Lower leg skin (tissue), 4 donors: Measurements from ENCODE around the gene NACC2. TPM values are rescaled to one million over a fixed set of nuclear protein-coding genes. Genes with fewer than 3 reads are reported as not detected.

Source experiments
- DNase-seq, 2 donors: peaks; one replicate each; pipeline ENCODE4 v3.0.0-alpha.2; 2019; ENCODE audit warnings: low spot score in 2 of 2
- H3K4me3 ChIP-seq: fragments of 200-600 bp; sonication (generic); 2 replicates; pipeline ENCODE4 v1.5.1; 2017; ENCODE audit warnings: mild to moderate bottlenecking, low read depth; ENCODE audit not compliant: poor library complexity, severe bottlenecking
- POLR2A ChIP-seq, 2 donors: fragments of 450-650 bp; IDR thresholded peaks; one replicate each; pipeline ENCODE4 v1.6.1; 2016 to 2017; ENCODE audit warnings: antibody characterized with exemption in 2 of 2, mild to moderate bottlenecking in 1 of 2, moderate library complexity in 1 of 2
- WGBS, 2 donors: methylation state at CpG; one replicate each; pipeline ENCODE4 v1.1.5; 2018; 5-methylcytosine and 5-hydroxymethylcytosine counted together
- intact Hi-C: fragments of 100-400 bp; cut with DNase I; formaldehyde crosslinking; loops from one replicate; pipeline ENCODE4 v1.15.0; 2023; ENCODE audit warnings: low total_unique reads
- total RNA-seq, 4 donors: library from RNA; depleted of rRNA; stranded (reverse); fragments of >200 nt; gene quantifications; one replicate each; pipeline ENCODE4 v1.1.0, GENCODE V29; 2016
- TF ChIP-seq, protein P1 (sequence below), 3 donors: fragments of 450-650 bp; IDR thresholded peaks; one replicate each; pipeline ENCODE4 v1.5.1; 2016; ENCODE audit warnings: antibody characterized with exemption in 3 of 3, mild to moderate bottlenecking in 3 of 3, moderate library complexity in 2 of 3

Gene NACC2
- total RNA-seq, 4 donors from 2014 or later, result 9.1 to 17.3 (median 13.4) TPM

DNA sequence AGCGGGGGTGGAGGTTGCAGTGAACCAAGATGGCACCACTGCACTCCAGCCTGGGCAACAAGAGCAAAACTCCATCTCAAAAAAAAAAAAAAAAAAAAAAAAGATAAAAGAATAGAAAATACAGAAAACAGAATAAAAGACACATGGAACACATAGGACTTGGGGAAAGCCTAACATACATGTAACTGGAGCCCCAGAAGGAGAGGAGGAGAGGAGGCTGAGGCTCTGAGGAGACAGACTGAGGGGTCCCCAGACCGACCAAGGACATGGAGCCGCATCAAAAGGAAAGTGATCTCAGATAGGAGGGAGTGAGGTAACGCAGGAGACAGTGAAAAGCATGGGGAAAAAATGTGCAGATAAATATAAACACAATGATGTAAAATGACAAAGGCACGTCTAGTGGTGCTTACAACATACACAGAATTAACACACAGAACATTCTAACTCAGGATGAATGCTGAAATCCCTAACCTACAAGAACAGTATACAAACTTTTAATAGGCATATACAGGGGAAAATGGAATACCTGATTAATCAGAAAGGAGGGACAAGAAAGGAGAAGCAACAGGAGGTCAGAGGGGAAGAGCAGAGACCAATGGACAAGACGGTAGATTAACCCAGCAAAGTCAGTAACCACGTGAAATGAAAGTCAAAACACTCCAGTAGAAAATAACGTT, 68.7 kb downstream of the NACC2 start:
- WGBS, 2 donors, result 93% methylated on average over 8 of the region's 8 CpGs
- no peak for TF ChIP-seq POLR2A (IDR thresholded peaks at IDR 0.05)
- TF ChIP-seq, protein P1, sequence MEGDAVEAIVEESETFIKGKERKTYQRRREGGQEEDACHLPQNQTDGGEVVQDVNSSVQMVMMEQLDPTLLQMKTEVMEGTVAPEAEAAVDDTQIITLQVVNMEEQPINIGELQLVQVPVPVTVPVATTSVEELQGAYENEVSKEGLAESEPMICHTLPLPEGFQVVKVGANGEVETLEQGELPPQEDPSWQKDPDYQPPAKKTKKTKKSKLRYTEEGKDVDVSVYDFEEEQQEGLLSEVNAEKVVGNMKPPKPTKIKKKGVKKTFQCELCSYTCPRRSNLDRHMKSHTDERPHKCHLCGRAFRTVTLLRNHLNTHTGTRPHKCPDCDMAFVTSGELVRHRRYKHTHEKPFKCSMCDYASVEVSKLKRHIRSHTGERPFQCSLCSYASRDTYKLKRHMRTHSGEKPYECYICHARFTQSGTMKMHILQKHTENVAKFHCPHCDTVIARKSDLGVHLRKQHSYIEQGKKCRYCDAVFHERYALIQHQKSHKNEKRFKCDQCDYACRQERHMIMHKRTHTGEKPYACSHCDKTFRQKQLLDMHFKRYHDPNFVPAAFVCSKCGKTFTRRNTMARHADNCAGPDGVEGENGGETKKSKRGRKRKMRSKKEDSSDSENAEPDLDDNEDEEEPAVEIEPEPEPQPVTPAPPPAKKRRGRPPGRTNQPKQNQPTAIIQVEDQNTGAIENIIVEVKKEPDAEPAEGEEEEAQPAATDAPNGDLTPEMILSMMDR (IDR thresholded peaks at IDR 0.05), result no peak
- H3K4me3 ChIP-seq, result no peak overlapping the region
- peak in 1 of 2 donors; percentile 12 for DNase-seq
- intact Hi-C loops, result no loop called here

DNA sequence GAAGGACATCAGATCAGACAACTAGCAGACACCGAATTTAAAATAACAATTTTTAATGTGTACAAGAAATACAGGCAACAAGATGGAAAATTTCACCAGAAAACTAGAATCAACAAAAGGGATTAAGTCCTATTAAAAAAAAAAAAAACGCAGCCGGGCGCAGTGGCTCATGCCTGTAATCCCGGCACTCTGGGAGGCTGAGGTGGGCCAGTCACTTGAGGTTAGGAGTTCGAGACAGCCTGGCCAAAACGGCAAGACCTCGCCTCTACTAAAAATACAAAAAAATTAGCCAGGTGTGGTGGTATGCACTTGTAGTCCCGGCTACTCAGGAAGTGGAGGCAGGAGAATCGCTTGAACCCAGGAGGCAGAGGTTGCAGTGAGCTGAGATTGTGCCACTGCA, 69.6 kb downstream of the NACC2 start:
- no peak for TF ChIP-seq POLR2A (IDR thresholded peaks at IDR 0.05)
- TF ChIP-seq, protein P1 (IDR thresholded peaks at IDR 0.05), result no peak
- H3K4me3 ChIP-seq, result no peak overlapping the region
- DNase-seq, result peak in 1 of 2 donors; percentile 61
- intact Hi-C loops, result no loop called here
- 87 to 95% methylated on average over 10 of the region's 10 CpGs for WGBS, 2 donors

DNA sequence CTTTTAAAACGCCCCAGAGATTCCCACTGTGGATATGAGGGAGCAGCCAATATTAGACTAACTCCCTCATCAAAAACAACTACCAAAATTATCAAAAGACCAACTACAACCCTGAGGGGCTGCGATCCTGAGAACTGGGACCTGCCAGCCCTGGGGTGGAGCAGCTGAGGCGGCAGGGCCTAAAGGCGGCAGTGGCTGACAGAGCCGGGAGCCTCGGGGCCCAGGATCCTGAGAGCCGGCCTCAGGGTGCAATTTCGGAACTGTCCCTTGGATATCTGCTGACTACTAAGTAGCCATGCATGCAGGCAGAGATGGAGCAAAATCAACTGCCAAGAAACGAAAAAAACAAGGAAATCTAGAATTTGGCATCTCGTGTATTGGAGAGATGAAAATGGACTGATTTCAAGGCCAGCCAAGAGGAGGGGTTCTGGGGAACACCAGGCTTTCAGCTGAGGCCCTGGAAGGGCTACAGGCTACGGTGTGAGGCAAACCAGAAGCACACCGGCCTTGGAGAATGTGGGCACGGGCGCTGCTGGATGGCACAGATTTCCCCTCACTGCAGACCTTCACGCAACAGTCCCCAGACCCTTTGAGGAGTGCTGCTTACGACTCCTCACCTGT, 70.3 kb downstream of the NACC2 start:
- 70 to 72% methylated on average over 16 of the region's 16 CpGs for WGBS, 2 donors
- intact Hi-C loops, result no loop called here

DNA sequence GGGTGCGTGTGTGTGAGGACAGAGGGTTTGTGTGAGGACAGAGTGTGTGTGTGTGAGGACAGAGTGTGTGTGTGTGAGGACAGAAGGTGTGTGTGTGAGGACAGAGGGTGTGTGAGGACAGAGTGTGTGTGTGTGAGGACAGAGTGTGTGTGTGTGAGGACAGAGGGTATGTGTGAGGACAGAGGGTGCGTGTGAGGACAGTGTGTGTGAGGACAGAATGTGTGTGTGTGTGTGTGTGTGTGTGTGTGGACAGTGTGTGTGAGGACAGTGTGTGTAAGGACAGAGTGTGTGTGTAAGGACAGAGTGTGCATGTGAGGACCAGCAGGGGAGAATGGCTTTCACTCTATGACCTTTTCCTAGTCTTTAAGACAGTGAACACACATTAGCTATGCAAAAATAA, 70.8 kb downstream of the NACC2 start:
- 60 to 80% methylated on average over 2 of the region's 2 CpGs for WGBS, 2 donors
- DNase-seq, result peak in 1 of 2 donors; percentile 14
- intact Hi-C loops, result no loop called here
- no peak overlapping the region for H3K4me3 ChIP-seq
- TF ChIP-seq, protein P1 (IDR thresholded peaks at IDR 0.05), result no peak
- TF ChIP-seq POLR2A (IDR thresholded peaks at IDR 0.05), result no peak

More for the DNA sequence above, 70.3 kb downstream of the NACC2 start:
- no peak for TF ChIP-seq POLR2A (IDR thresholded peaks at IDR 0.05)
- TF ChIP-seq, protein P1 (IDR thresholded peaks at IDR 0.05), result no peak
- DNase-seq, result peak in 1 of 2 donors; percentile 81
- no peak overlapping the region for H3K4me3 ChIP-seq

DNA sequence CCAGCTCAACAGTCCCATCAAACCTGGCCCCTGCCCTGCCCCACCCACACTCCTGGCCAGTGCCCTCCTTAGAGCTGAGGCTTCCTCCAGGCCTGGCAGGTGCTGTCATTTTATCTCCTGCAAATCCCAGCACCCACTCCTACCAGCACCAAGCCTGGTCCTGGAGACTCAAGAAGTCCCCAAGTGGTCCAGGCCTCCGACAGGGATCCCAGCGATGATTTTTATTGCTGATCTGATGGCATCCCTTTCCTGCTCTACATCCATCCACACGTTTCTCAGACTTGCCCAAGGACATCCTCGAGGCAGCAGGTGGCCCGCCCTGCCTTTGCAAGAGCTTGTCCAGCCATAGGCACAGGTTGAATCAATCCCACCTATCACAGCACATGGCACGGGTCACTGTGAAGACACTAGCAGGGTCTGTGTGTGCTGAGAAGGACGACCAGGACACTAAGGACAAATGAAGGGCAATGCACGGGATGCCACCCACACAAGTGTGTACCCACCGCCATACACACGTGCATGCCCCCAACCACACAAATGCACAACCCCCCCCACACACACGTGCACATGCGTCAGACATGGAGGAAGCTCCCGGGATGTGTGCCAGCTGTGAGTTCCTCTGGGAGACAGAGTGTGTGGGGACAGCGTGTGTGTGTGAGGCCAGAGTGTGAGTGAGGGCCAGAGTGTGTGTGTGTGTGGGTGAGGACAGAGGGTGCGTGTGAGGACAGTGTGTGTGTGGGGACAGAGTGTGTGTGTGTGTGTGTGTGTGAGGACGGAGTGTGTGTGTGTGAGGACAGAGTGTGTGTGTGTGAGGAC, 71.5 kb downstream of the NACC2 start:
- DNase-seq, result peak; percentile 52 to 88
- H3K4me3 ChIP-seq, result no peak overlapping the region
- WGBS, 2 donors, result 54 to 68% methylated on average over 16 of the region's 16 CpGs
- intact Hi-C loops, result no loop called here
- no peak for TF ChIP-seq POLR2A (IDR thresholded peaks at IDR 0.05)
- TF ChIP-seq, protein P1 (IDR thresholded peaks at IDR 0.05), result no peak
